ENCODE results near the gene TMEM203. TPM values are rescaled to one million over a fixed set of nuclear protein-coding genes. Genes with fewer than 3 reads are reported as not detected.
A peak's percentile ranks its signal among the peaks of the same experiment; 100 is the strongest.

The TMEM203 gene
- total and polyA plus RNA-seq, 5 donors from 2014 or later: 20.7 to 148 (median 118) TPM

DNA sequence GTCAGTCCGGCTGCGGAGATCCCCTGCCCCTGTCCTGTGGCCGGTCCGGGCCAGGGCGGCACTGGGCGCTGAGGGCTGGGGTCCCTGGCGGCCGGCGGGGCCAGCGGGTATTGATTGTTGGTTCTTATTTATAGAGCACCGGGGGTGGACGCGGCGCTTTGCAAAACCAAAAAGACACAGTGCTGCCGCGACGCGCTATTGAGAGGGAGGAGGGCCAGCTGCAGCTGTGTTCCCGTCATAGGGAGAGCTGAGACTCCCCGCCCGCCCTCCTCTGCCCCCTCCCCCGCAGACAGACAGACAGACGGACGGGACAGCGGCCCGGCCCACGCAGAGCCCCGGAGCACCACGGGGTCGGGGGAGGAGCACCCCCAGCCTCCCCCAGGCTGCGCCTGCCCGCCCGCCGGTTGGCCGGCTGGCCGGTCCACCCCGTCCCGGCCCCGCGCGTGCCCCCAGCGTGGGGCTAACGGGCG lies 38.1 kb downstream of the TMEM203 start:
- H3K36me3 Mint-ChIP-seq: no peaks in the 10 kb centered on the region
- Histone ChIP-seq H3K27me3 (ENCODE audit: control insufficient read depth, insufficient read depth, low read length) (no peaks in the 10 kb centered on the region), H3K9me3 (ENCODE audit: control insufficient read depth in 2 of 2, low read length in 2 of 2) (no peaks in the 10 kb centered on the region), H3K27ac (ENCODE audit: insufficient read depth, low read length, poor library complexity, severe bottlenecking) (no peak overlapping the region), H3K4me3 (ENCODE audit: low read depth, low read length) (no peak overlapping the region), H3K4me1 (ENCODE audit: control insufficient read depth, insufficient read depth, low read length, poor library complexity, severe bottlenecking) (peaks cover 16% of the 10 kb centered on the region), H3K36me3 (ENCODE audit: control insufficient read depth, insufficient read depth, low read length) (no peaks in the 10 kb centered on the region)
- peaks cover 0 to 4% (median 0%) of the 10 kb centered on the region in 4 donors for H3K4me1 Mint-ChIP-seq
- ATAC-seq (ENCODE audit: low read depth in 2 of 2) (no peak), DNase-seq (no peak)
- peaks cover 0 to 1% (median 0%) of the 10 kb centered on the region in 7 donors for H3K9me3 Mint-ChIP-seq
- peaks cover 23% of the 10 kb centered on the region for H3K27me3 Mint-ChIP-seq
- no peak overlapping the region for H3K4me3 Mint-ChIP-seq
- H3K27ac Mint-ChIP-seq: no peak overlapping the region

- H3K27me3 ChIP-seq (ENCODE audit: control insufficient read depth, insufficient read depth, low read length): no peaks in the 10 kb centered on the region
- H3K9me3 Mint-ChIP-seq: peaks cover 0 to 1% (median 0%) of the 10 kb centered on the region in 7 donors
These were observed 38.8 kb downstream of the TMEM203 start for GRCh38 chr9:137166380-137167229.

GRCh38 chr9:137165250-137165836 lies 40.1 kb downstream of the TMEM203 start:
- H3K4me1 ChIP-seq (ENCODE audit: control insufficient read depth, insufficient read depth, low read length, poor library complexity, severe bottlenecking): peaks cover 16% of the 10 kb centered on the region
- H3K9me3 Mint-ChIP-seq: peaks cover 0 to 1% (median 0%) of the 10 kb centered on the region in 7 donors
- H3K9me3 ChIP-seq (ENCODE audit: control insufficient read depth in 2 of 2, low read length in 2 of 2): no peaks in the 10 kb centered on the region
- H3K4me3 Mint-ChIP-seq: no peak overlapping the region
- H3K27ac ChIP-seq (ENCODE audit: insufficient read depth, low read length, poor library complexity, severe bottlenecking): no peak overlapping the region
- DNase-seq: no peak
- no peaks in the 10 kb centered on the region for H3K36me3 Mint-ChIP-seq
- no peak for ATAC-seq (ENCODE audit: low read depth in 2 of 2)
- H3K27ac Mint-ChIP-seq: no peak overlapping the region
- H3K27me3 Mint-ChIP-seq: peaks cover 18% of the 10 kb centered on the region
- no peaks in the 10 kb centered on the region for H3K27me3 ChIP-seq (ENCODE audit: control insufficient read depth, insufficient read depth, low read length)
- no peaks in the 10 kb centered on the region for H3K36me3 ChIP-seq (ENCODE audit: control insufficient read depth, insufficient read depth, low read length)
- no peak overlapping the region for H3K4me3 ChIP-seq (ENCODE audit: low read depth, low read length)
- peaks cover 0 to 7% (median 0%) of the 10 kb centered on the region in 4 donors for H3K4me1 Mint-ChIP-seq

More at GRCh38 chr9:137166380-137167229, 38.8 kb downstream of the TMEM203 start:
- Mint-ChIP-seq H3K36me3 (no peaks in the 10 kb centered on the region), H3K27ac (no peak overlapping the region), H3K4me1 (peaks cover 0 to 7% (median 0%) of the 10 kb centered on the region in 4 donors), H3K27me3 (peaks cover 23% of the 10 kb centered on the region), H3K4me3 (peak overlapping the region in 1 of 4 donors; percentile 70)
- H3K4me1 ChIP-seq (ENCODE audit: control insufficient read depth, insufficient read depth, low read length, poor library complexity, severe bottlenecking): peaks cover 16% of the 10 kb centered on the region
- H3K36me3 ChIP-seq (ENCODE audit: control insufficient read depth, insufficient read depth, low read length): no peaks in the 10 kb centered on the region
- ATAC-seq (ENCODE audit: low read depth in 2 of 2) (no peak), DNase-seq (no peak)
- H3K27ac ChIP-seq (ENCODE audit: insufficient read depth, low read length, poor library complexity, severe bottlenecking): no peak overlapping the region
- H3K4me3 ChIP-seq (ENCODE audit: low read depth, low read length): no peak overlapping the region
- H3K9me3 ChIP-seq (ENCODE audit: control insufficient read depth in 2 of 2, low read length in 2 of 2): no peaks in the 10 kb centered on the region

GRCh38 chr9:137164370-137165249 lies 40.8 kb downstream of the TMEM203 start:
- DNase-seq: no peak
- Histone ChIP-seq H3K9me3 (ENCODE audit: control insufficient read depth in 2 of 2, low read length in 2 of 2) (no peaks in the 10 kb centered on the region), H3K4me3 (ENCODE audit: low read depth, low read length) (no peak overlapping the region), H3K27ac (ENCODE audit: insufficient read depth, low read length, poor library complexity, severe bottlenecking) (no peak overlapping the region), H3K4me1 (ENCODE audit: control insufficient read depth, insufficient read depth, low read length, poor library complexity, severe bottlenecking) (peaks cover 14% of the 10 kb centered on the region), H3K27me3 (ENCODE audit: control insufficient read depth, insufficient read depth, low read length) (no peaks in the 10 kb centered on the region), H3K36me3 (ENCODE audit: control insufficient read depth, insufficient read depth, low read length) (no peaks in the 10 kb centered on the region)
- ATAC-seq (ENCODE audit: low read depth in 2 of 2): no peak
- Mint-ChIP-seq H3K4me3 (peak overlapping the region in 1 of 4 donors; percentile 51), H3K9me3 (peaks cover 0 to 1% (median 0%) of the 10 kb centered on the region in 7 donors), H3K27me3 (peaks cover 22% of the 10 kb centered on the region), H3K4me1 (peaks cover 0 to 7% (median 0%) of the 10 kb centered on the region in 4 donors), H3K27ac (no peak overlapping the region), H3K36me3 (no peaks in the 10 kb centered on the region)

DNA sequence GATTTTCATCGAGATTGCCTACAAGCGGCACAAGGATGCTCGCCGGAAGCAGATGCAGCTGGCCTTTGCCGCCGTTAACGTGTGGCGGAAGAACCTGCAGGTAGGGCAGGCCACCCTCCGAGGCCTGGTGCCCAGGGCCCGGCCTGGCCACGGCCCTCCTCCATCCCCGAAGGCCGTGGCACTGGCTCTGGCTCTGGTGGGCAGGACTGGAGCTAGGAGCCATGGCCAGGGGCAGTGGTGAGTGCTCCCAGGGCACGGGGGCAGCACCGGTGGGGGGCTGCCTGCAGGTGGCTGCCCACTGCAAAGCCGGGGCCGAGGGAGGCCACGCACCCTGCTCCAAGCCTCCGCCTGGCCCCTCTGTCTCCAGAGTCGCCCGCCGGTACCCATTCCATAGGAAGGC lies 41.6 kb downstream of the TMEM203 start:
- Histone ChIP-seq H3K9me3 (ENCODE audit: control insufficient read depth in 2 of 2, low read length in 2 of 2) (no peaks in the 10 kb centered on the region), H3K4me3 (ENCODE audit: low read depth, low read length) (no peak overlapping the region), H3K4me1 (ENCODE audit: control insufficient read depth, insufficient read depth, low read length, poor library complexity, severe bottlenecking) (peaks cover 8% of the 10 kb centered on the region), H3K27ac (ENCODE audit: insufficient read depth, low read length, poor library complexity, severe bottlenecking) (no peak overlapping the region), H3K27me3 (ENCODE audit: control insufficient read depth, insufficient read depth, low read length) (peaks cover under 1% of the 10 kb centered on the region), H3K36me3 (ENCODE audit: control insufficient read depth, insufficient read depth, low read length) (no peaks in the 10 kb centered on the region)
- no peak overlapping the region for H3K4me3 Mint-ChIP-seq
- H3K36me3 Mint-ChIP-seq: no peaks in the 10 kb centered on the region
- DNase-seq: no peak
- no peak overlapping the region for H3K27ac Mint-ChIP-seq
- peaks cover 0 to 1% (median 0%) of the 10 kb centered on the region in 7 donors for H3K9me3 Mint-ChIP-seq
- H3K4me1 Mint-ChIP-seq: peaks cover 0 to 13% (median 0%) of the 10 kb centered on the region in 4 donors
- H3K27me3 Mint-ChIP-seq: peaks cover 23% of the 10 kb centered on the region
- no peak for ATAC-seq (ENCODE audit: low read depth in 2 of 2)

GRCh38 chr9:137163365-137163715 lies 42.1 kb downstream of the TMEM203 start:
- ATAC-seq (ENCODE audit: low read depth in 2 of 2) (no peak), DNase-seq (no peak)
- Histone ChIP-seq H3K4me1 (ENCODE audit: control insufficient read depth, insufficient read depth, low read length, poor library complexity, severe bottlenecking) (peaks cover 12% of the 10 kb centered on the region), H3K27ac (ENCODE audit: insufficient read depth, low read length, poor library complexity, severe bottlenecking) (no peak overlapping the region), H3K9me3 (ENCODE audit: control insufficient read depth in 2 of 2, low read length in 2 of 2) (no peaks in the 10 kb centered on the region), H3K27me3 (ENCODE audit: control insufficient read depth, insufficient read depth, low read length) (peaks cover 2% of the 10 kb centered on the region), H3K36me3 (ENCODE audit: control insufficient read depth, insufficient read depth, low read length) (no peaks in the 10 kb centered on the region), H3K4me3 (ENCODE audit: low read depth, low read length) (no peak overlapping the region)
- H3K36me3 Mint-ChIP-seq: no peaks in the 10 kb centered on the region
- peaks cover 28% of the 10 kb centered on the region for H3K27me3 Mint-ChIP-seq
- peaks cover 0 to 1% (median 0%) of the 10 kb centered on the region in 7 donors for H3K9me3 Mint-ChIP-seq
- peak overlapping the region in 1 of 3 donors; percentile 56 for H3K27ac Mint-ChIP-seq
- no peak overlapping the region for H3K4me3 Mint-ChIP-seq
- H3K4me1 Mint-ChIP-seq: peaks cover 0 to 17% (median under 1%) of the 10 kb centered on the region in 4 donors
